ENCODE results near the gene FAM50B.

DNA sequence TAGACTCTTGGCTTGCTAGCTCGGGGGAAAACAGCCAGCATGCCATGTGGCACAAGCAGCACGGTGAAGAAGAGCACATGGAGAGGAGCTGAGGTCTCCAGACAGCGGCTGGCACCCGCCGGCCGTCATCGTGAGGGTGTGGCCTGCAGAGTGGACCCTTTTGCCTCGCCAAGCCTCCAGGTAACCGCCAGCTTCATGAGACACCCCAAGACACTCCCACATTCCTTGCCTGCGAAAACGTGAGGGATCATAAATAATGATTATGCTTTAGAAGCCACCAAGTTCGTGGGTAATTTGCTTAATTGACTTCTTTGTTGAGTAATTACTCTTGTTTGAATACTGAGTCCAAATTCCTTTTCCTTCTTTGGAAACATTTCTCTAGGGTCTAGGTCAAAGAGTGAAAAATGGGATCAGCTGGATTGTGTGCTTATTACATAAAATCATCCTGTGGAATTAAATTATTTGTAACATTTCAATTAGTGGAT is 23.2 kb downstream of the FAM50B start:
- TF ChIP-seq, protein P1, sequence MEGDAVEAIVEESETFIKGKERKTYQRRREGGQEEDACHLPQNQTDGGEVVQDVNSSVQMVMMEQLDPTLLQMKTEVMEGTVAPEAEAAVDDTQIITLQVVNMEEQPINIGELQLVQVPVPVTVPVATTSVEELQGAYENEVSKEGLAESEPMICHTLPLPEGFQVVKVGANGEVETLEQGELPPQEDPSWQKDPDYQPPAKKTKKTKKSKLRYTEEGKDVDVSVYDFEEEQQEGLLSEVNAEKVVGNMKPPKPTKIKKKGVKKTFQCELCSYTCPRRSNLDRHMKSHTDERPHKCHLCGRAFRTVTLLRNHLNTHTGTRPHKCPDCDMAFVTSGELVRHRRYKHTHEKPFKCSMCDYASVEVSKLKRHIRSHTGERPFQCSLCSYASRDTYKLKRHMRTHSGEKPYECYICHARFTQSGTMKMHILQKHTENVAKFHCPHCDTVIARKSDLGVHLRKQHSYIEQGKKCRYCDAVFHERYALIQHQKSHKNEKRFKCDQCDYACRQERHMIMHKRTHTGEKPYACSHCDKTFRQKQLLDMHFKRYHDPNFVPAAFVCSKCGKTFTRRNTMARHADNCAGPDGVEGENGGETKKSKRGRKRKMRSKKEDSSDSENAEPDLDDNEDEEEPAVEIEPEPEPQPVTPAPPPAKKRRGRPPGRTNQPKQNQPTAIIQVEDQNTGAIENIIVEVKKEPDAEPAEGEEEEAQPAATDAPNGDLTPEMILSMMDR (conservative IDR thresholded peaks at IDR 0.05), result no peak
- no peak for TF ChIP-seq EZH2 (IDR thresholded peaks at IDR 0.05; ENCODE audit: low read depth)

Measured in PC-9 (cell line).